Heart left ventricle (tissue), 13 donors: ENCODE data around the gene UTP18.

Experiments
- POLR2A ChIP-seq, 2 donors: fragments of 450-650 bp; IDR thresholded peaks; one replicate each; pipeline ENCODE4 v1.6.1; 2017; ENCODE audit warnings: antibody characterized with exemption in 2 of 2, mild to moderate bottlenecking in 2 of 2, moderate library complexity in 2 of 2
- TF ChIP-seq, protein P1 (sequence below), 12 donors: fragments of 200-600 bp; sonication (generic) in 4 of 12; IDR thresholded peaks; one replicate each; pipeline versions ENCODE4 v1.5.0 to v1.8.0; 2018 to 2022; ENCODE audit warnings: antibody characterized with exemption in 12 of 12, mild to moderate bottlenecking in 5 of 12
- donor health status: ischemic (EF 13 %, LVEDD 7.1; RV severe dilation, severe dysfunction).
- donor health status: DM: no; HTN: yes; CAD: no.
- donor health status: DM: no; HTN: no; CAD: no.
- donor health status: ischemic (EF 25% LVEDD 6.9; RV normal size, moderate dysfunction).
- donor health status: ischemic (EF 25% LVEDD 5.7; RV mildly dilated, moderate dysfunction).
- donor health status: ischemic (EF 35%, LVEDD 5.7; RV mildly dilated, moderate dysfunction).
- donor health status: nonischemic (EF 11% LVEDD 7.7; RV severe dilation, severe dysfunction).
- donor health status: DM: yes; HTN: yes; CAD: no.
- donor health status: PGD.
- donor health status: ischemic (EF 29% LVEDD 5.4; RV normal size, mild dysfunction).
- donor health status: nonischemic (EF 23%, LVEDD 6.1; RV moderate dilation, normal function).

DNA sequence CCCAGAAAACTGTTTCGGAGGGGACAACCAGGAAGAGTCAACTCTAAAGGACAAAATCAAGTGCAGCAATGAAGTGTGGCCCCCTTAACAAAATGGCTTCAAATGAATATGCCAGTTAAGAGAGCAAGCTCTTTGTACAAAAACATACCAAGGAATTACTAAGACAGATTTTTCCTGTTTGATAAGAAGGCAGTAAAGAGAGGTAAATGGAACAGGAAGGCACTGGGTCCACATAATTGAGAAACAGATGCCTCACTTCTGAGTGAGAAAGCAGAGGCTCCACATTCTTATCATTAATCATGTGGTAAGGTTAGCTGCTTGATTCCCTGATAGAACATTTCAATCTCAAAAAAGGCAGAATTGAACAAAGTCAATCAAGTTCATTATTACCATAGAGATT lies 45.4 kb upstream of the UTP18 start:
- TF ChIP-seq, protein P1, sequence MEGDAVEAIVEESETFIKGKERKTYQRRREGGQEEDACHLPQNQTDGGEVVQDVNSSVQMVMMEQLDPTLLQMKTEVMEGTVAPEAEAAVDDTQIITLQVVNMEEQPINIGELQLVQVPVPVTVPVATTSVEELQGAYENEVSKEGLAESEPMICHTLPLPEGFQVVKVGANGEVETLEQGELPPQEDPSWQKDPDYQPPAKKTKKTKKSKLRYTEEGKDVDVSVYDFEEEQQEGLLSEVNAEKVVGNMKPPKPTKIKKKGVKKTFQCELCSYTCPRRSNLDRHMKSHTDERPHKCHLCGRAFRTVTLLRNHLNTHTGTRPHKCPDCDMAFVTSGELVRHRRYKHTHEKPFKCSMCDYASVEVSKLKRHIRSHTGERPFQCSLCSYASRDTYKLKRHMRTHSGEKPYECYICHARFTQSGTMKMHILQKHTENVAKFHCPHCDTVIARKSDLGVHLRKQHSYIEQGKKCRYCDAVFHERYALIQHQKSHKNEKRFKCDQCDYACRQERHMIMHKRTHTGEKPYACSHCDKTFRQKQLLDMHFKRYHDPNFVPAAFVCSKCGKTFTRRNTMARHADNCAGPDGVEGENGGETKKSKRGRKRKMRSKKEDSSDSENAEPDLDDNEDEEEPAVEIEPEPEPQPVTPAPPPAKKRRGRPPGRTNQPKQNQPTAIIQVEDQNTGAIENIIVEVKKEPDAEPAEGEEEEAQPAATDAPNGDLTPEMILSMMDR (IDR thresholded peaks at IDR 0.05): no peak
- no peak for TF ChIP-seq POLR2A (IDR thresholded peaks at IDR 0.05)
